ENCODE measurements around the gene CCNY. TPM values are rescaled to one million over a fixed set of nuclear protein-coding genes. Genes with fewer than 3 reads are reported as not detected.

CCNY gene
- total RNA-seq, 1 donor from 2014 or later, result 85.9 TPM

DNA sequence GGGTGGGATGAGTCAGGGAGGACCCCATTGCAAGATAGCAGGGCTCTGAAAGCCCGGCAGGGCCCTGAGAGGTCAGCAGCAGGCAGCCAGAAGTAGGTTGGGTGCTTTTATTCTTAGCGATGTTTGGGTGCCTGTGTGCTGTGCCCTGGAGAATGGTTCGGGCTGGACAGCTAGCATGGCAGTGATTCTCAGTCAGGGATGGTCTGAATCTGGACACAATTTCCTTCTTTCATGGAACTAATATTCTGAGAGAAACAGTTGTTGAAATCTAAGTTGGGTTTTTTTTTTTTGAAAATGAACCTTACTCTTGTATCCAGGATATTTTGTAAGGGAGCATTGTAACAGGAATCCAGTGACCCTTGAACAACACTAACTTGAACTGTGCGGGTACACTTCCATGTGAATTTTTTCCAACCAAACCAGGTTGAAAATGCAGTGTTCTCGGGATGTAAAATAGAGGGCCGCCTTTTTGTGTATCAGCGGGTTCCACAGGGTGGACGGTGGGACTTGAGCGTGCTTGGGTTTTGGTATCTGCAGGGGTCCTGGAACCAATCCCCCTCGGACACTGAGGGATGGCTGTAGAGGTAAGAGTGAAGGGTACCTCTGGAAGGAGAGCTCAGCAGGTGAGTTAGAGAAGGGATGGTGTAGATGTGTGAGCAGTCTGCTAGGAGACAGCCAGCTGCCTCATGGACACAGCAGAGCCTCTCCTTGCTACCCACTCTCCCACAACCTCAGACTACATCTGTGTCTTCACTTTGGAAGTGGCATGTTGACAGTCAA is 12.5 kb downstream of the CCNY start:
- Histone ChIP-seq H3K4me1 (ENCODE audit: insufficient read depth, low read length) (peaks cover 2% of the 10 kb centered on the region), H3K9me3 (ENCODE audit: insufficient read depth, low read depth, low read length) (no peaks in the 10 kb centered on the region), H3K27ac (ENCODE audit: low read depth, low read length) (no peak overlapping the region), H3K9ac (ENCODE audit: low read length) (no peak overlapping the region), H3K4me3 (ENCODE audit: insufficient read depth, low read depth, low read length) (no peak overlapping the region), H3K4me2 (ENCODE audit: low read length) (no peak overlapping the region), H3K79me2 (ENCODE audit: insufficient read depth, low read length) (peaks cover 100% of the 10 kb centered on the region), H2AFZ (ENCODE audit: low read depth, low read length) (no peak overlapping the region), H3K36me3 (ENCODE audit: insufficient read depth, low read length) (no peaks in the 10 kb centered on the region), H4K20me1 (ENCODE audit: insufficient read depth, low read length) (peaks cover 94% of the 10 kb centered on the region), H3K27me3 (ENCODE audit: insufficient read depth, low read length) (no peaks in the 10 kb centered on the region)
- Mint-ChIP-seq H3K4me1 (ENCODE audit: low read depth, unreplicated experiment) (peaks cover 62% of the 10 kb centered on the region), H3K27ac (ENCODE audit: unreplicated experiment) (no peak overlapping the region), H3K9me3 (ENCODE audit: unreplicated experiment) (peaks cover 2% of the 10 kb centered on the region), H3K27me3 (ENCODE audit: low read depth, unreplicated experiment) (no peaks in the 10 kb centered on the region), H3K4me3 (ENCODE audit: unreplicated experiment) (peak overlapping the region; percentile 54), H3K36me3 (ENCODE audit: low read depth, unreplicated experiment) (peaks cover 4% of the 10 kb centered on the region)
- TF ChIP-seq, protein P1, sequence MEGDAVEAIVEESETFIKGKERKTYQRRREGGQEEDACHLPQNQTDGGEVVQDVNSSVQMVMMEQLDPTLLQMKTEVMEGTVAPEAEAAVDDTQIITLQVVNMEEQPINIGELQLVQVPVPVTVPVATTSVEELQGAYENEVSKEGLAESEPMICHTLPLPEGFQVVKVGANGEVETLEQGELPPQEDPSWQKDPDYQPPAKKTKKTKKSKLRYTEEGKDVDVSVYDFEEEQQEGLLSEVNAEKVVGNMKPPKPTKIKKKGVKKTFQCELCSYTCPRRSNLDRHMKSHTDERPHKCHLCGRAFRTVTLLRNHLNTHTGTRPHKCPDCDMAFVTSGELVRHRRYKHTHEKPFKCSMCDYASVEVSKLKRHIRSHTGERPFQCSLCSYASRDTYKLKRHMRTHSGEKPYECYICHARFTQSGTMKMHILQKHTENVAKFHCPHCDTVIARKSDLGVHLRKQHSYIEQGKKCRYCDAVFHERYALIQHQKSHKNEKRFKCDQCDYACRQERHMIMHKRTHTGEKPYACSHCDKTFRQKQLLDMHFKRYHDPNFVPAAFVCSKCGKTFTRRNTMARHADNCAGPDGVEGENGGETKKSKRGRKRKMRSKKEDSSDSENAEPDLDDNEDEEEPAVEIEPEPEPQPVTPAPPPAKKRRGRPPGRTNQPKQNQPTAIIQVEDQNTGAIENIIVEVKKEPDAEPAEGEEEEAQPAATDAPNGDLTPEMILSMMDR (IDR thresholded peaks at IDR 0.05; ENCODE audit: insufficient read depth, low read depth, low read length), result no peak
- TF ChIP-seq EZH2 (IDR thresholded peaks at IDR 0.05; ENCODE audit: insufficient read depth, low read length), result no peak
- no peak for FAIRE-seq
- no peak for DNase-seq (ENCODE audit: low read depth)

DNA sequence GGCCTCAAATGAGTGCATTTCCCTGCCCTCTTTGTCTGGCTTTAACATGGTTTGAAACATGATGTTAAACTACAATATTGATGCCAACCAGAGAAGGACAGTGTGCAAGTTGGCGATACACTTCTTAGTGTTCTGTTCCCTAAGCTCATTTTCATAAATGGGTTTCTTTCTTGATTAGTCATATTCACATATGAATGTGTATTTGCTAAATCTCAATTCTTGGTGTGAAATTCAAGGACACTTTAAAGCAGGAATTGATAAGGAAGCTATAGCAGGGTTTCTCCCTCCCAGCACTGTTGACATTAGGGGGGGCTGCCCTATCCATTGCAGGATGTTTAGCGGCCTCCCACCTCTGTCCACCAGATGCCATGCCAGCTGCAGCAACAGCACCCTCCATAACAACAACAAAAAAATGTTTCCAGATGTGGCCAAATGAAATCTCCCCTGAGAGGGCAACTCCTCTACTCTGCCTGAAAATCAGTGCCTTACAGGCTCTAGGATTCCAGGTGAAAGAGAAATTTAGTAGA is 13.1 kb downstream of the CCNY start:
- Histone ChIP-seq H3K9ac (ENCODE audit: low read length) (no peak overlapping the region), H3K27ac (ENCODE audit: low read depth, low read length) (no peak overlapping the region), H3K27me3 (ENCODE audit: insufficient read depth, low read length) (no peaks in the 10 kb centered on the region), H3K4me1 (ENCODE audit: insufficient read depth, low read length) (peaks cover 6% of the 10 kb centered on the region), H3K36me3 (ENCODE audit: insufficient read depth, low read length) (no peaks in the 10 kb centered on the region), H3K4me2 (ENCODE audit: low read length) (no peak overlapping the region), H2AFZ (ENCODE audit: low read depth, low read length) (no peak overlapping the region), H4K20me1 (ENCODE audit: insufficient read depth, low read length) (peaks cover 95% of the 10 kb centered on the region), H3K4me3 (ENCODE audit: insufficient read depth, low read depth, low read length) (no peak overlapping the region), H3K9me3 (ENCODE audit: insufficient read depth, low read depth, low read length) (no peaks in the 10 kb centered on the region), H3K79me2 (ENCODE audit: insufficient read depth, low read length) (peaks cover 100% of the 10 kb centered on the region)
- Mint-ChIP-seq H3K4me1 (ENCODE audit: low read depth, unreplicated experiment) (peaks cover 62% of the 10 kb centered on the region), H3K36me3 (ENCODE audit: low read depth, unreplicated experiment) (peaks cover 4% of the 10 kb centered on the region), H3K4me3 (ENCODE audit: unreplicated experiment) (no peak overlapping the region), H3K9me3 (ENCODE audit: unreplicated experiment) (peaks cover 2% of the 10 kb centered on the region), H3K27me3 (ENCODE audit: low read depth, unreplicated experiment) (no peaks in the 10 kb centered on the region), H3K27ac (ENCODE audit: unreplicated experiment) (no peak overlapping the region)
- DNase-seq (ENCODE audit: low read depth) (no peak), FAIRE-seq (no peak)
- TF ChIP-seq, protein P1 (IDR thresholded peaks at IDR 0.05; ENCODE audit: insufficient read depth, low read depth, low read length), result no peak
- TF ChIP-seq EZH2 (IDR thresholded peaks at IDR 0.05; ENCODE audit: insufficient read depth, low read length), result no peak

DNA sequence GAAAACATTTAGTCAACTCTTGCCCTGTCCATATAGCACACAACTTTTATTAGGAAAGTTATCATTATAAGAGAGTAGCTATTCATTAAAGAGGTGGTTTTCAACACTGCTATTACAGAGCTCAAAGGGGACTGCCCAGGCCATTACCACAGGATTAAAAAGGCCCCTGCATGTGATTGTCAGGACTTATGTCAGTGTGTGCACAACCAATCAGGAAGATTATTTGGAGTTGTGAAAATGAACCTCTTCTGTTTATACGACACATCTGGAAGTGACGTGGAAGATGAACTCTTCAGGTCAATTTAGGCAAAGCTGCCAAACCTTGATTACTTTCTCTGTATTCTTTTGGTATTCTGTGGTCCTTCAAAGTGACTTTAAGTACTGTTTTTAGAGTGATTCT is 14.7 kb downstream of the CCNY start:
- H3K27me3 ChIP-seq (ENCODE audit: insufficient read depth, low read length), result no peaks in the 10 kb centered on the region
- H3K9ac ChIP-seq (ENCODE audit: low read length), result no peak overlapping the region
- Mint-ChIP-seq H3K4me3 (ENCODE audit: unreplicated experiment) (no peak overlapping the region), H3K36me3 (ENCODE audit: low read depth, unreplicated experiment) (peaks cover 4% of the 10 kb centered on the region), H3K27me3 (ENCODE audit: low read depth, unreplicated experiment) (no peaks in the 10 kb centered on the region), H3K4me1 (ENCODE audit: low read depth, unreplicated experiment) (peaks cover 62% of the 10 kb centered on the region), H3K27ac (ENCODE audit: unreplicated experiment) (no peak overlapping the region), H3K9me3 (ENCODE audit: unreplicated experiment) (peaks cover 2% of the 10 kb centered on the region)
- TF ChIP-seq, protein P1 (IDR thresholded peaks at IDR 0.05; ENCODE audit: insufficient read depth, low read depth, low read length), result no peak
- TF ChIP-seq EZH2 (IDR thresholded peaks at IDR 0.05; ENCODE audit: insufficient read depth, low read length), result no peak
- no peaks in the 10 kb centered on the region for H3K9me3 ChIP-seq (ENCODE audit: insufficient read depth, low read depth, low read length)
- no peaks in the 10 kb centered on the region for H3K36me3 ChIP-seq (ENCODE audit: insufficient read depth, low read length)
- no peak overlapping the region for H3K4me2 ChIP-seq (ENCODE audit: low read length)
- H2AFZ ChIP-seq (ENCODE audit: low read depth, low read length), result no peak overlapping the region
- FAIRE-seq (no peak), DNase-seq (ENCODE audit: low read depth) (no peak)
- H3K4me3 ChIP-seq (ENCODE audit: insufficient read depth, low read depth, low read length), result no peak overlapping the region
- peaks cover 9% of the 10 kb centered on the region for H3K4me1 ChIP-seq (ENCODE audit: insufficient read depth, low read length)
- H3K79me2 ChIP-seq (ENCODE audit: insufficient read depth, low read length), result peaks cover 99% of the 10 kb centered on the region
- peaks cover 99% of the 10 kb centered on the region for H4K20me1 ChIP-seq (ENCODE audit: insufficient read depth, low read length)
- H3K27ac ChIP-seq (ENCODE audit: low read depth, low read length), result no peak overlapping the region

Measured in astrocyte (in vitro differentiated cells and primary cell).